ENCODE measurements around the gene MCC. TPM values are rescaled to one million over a fixed set of nuclear protein-coding genes. Genes with fewer than 3 reads are reported as not detected.

Gene MCC
- total RNA-seq, 1 experiment from 2014 or later: 0.41 TPM

- Histone ChIP-seq H3K36me3 (ENCODE audit: control insufficient read depth, insufficient read depth, low read length) (no peaks in the 10 kb centered on the region), H3K27me3 (ENCODE audit: control insufficient read depth, insufficient read depth, low read length) (peaks cover 6% of the 10 kb centered on the region), H3K9me3 (ENCODE audit: control insufficient read depth, insufficient read depth, low read depth, low read length) (no peaks in the 10 kb centered on the region), H3K4me1 (ENCODE audit: control insufficient read depth, insufficient read depth, low read length) (no peaks in the 10 kb centered on the region), H3K4me3 (ENCODE audit: low read depth in 2 of 2, low read length in 2 of 2) (no peak overlapping the region), H3K27ac (ENCODE audit: low read length) (no peak overlapping the region)
- intact Hi-C loops (cut with micrococcal nuclease; ENCODE audit: unreplicated experiment): no loop called here
- no peak for TF ChIP-seq REST (IDR thresholded peaks at IDR 0.05; ENCODE audit: insufficient read depth in 1 of 2, low read depth in 2 of 2, low read length in 1 of 2)
- TF ChIP-seq POLR2AphosphoS5 (IDR thresholded peaks at IDR 0.05; ENCODE audit: low read depth, low read length): no peak
- TF ChIP-seq CTCF (IDR thresholded peaks at IDR 0.05): no peak
- TF ChIP-seq SIN3A (IDR thresholded peaks at IDR 0.05; ENCODE audit: borderline replicate concordance, insufficient read depth, low read depth, low read length): no peak
- no peak for TF ChIP-seq TCF7L2 (IDR thresholded peaks at IDR 0.05; ENCODE audit: low read depth, low read length)
- CTCF ChIA-PET: no interaction called here
- DNase-seq (ENCODE audit: low read depth, low spot score): no peak
- ATAC-seq: no peak
- BruUV-seq (replicated peaks): no TSS peak
- POLR2A ChIA-PET: no interaction called here
- in situ Hi-C loops (cut with HindIII; ENCODE audit: low pct_unique_long_range_greater_than_20kb, low sequenced_read_pairs): no loop called here
Measured at GRCh38 chr5:113283558-113283957, 204.7 kb downstream of the MCC start.

GRCh38 chr5:113282472-113282871 is 205.8 kb downstream of the MCC start:
- DNase-seq (ENCODE audit: low read depth, low spot score): no peak
- no TSS peak for BruUV-seq (replicated peaks)
- TF ChIP-seq REST (IDR thresholded peaks at IDR 0.05; ENCODE audit: insufficient read depth in 1 of 2, low read depth in 2 of 2, low read length in 1 of 2): no peak
- no peak for TF ChIP-seq CTCF (IDR thresholded peaks at IDR 0.05)
- no peak for TF ChIP-seq POLR2AphosphoS5 (IDR thresholded peaks at IDR 0.05; ENCODE audit: low read depth, low read length)
- no peak for TF ChIP-seq SIN3A (IDR thresholded peaks at IDR 0.05; ENCODE audit: borderline replicate concordance, insufficient read depth, low read depth, low read length)
- no peak for TF ChIP-seq TCF7L2 (IDR thresholded peaks at IDR 0.05; ENCODE audit: low read depth, low read length)
- intact Hi-C loops (cut with micrococcal nuclease; ENCODE audit: unreplicated experiment): no loop called here
- ChIA-PET CTCF (no interaction called here), POLR2A (no interaction called here)
- Histone ChIP-seq H3K4me1 (ENCODE audit: control insufficient read depth, insufficient read depth, low read length) (no peaks in the 10 kb centered on the region), H3K36me3 (ENCODE audit: control insufficient read depth, insufficient read depth, low read length) (no peaks in the 10 kb centered on the region), H3K27ac (ENCODE audit: low read length) (no peak overlapping the region), H3K9me3 (ENCODE audit: control insufficient read depth, insufficient read depth, low read depth, low read length) (no peaks in the 10 kb centered on the region), H3K4me3 (ENCODE audit: low read depth in 2 of 2, low read length in 2 of 2) (no peak overlapping the region), H3K27me3 (ENCODE audit: control insufficient read depth, insufficient read depth, low read length) (peaks cover 4% of the 10 kb centered on the region; the same call in 1 of the 2 replicates)
- no peak for ATAC-seq
- in situ Hi-C loops (cut with HindIII; ENCODE audit: low pct_unique_long_range_greater_than_20kb, low sequenced_read_pairs): no loop called here

All from Panc1 (cell line).